ENCODE data around the gene ZNF490.
A peak's percentile ranks its signal among the peaks of the same experiment; 100 is the strongest.
"Not testable (repeated sequence)": the region's sequence is repeated elsewhere in the genome, so short reads cannot be mapped to it uniquely, and the experiment has no call there.

ZNF490 gene

GRCh38 chr19:12621253-12622024 lies 10.8 kb upstream of the ZNF490 start:
- DNase-seq: not testable (repeated sequence)

GRCh38 chr19:12617646-12618045 lies 7.0 kb upstream of the ZNF490 start:
- DNase-seq: no peak

GRCh38 chr19:12611361-12611699 lies 717 bp upstream of the ZNF490 start:
- DNase-seq: peak; percentile 68

GRCh38 chr19:12607631-12608030 lies 3.0 kb downstream of the ZNF490 start:
- no peak for DNase-seq

- no peak for DNase-seq
These were observed 3.8 kb downstream of the ZNF490 start for GRCh38 chr19:12606796-12607195.

DNA sequence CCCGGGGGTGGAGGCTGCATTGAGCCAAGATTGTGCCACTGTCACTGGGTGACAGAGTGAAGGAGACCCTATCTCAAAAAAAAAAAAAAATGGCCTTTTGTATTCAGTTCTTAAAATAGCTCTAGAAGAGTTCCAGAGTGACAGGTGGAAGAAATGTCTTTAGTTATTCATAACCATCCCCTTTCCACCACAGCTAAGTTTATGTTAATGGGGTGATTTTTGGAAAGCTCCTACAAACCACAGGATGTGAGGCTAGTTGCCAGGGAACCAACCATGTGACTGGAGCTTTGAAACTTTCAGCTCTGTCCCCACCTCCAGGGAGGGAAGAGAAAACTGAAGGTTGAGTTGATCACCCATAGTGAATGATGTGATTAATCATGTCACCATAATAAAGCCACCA lies 6.9 kb downstream of the ZNF490 start:
- DNase-seq: no peak

- DNase-seq: no peak
These were observed 13.0 kb downstream of the ZNF490 start for GRCh38 chr19:12597594-12597993.

DNA sequence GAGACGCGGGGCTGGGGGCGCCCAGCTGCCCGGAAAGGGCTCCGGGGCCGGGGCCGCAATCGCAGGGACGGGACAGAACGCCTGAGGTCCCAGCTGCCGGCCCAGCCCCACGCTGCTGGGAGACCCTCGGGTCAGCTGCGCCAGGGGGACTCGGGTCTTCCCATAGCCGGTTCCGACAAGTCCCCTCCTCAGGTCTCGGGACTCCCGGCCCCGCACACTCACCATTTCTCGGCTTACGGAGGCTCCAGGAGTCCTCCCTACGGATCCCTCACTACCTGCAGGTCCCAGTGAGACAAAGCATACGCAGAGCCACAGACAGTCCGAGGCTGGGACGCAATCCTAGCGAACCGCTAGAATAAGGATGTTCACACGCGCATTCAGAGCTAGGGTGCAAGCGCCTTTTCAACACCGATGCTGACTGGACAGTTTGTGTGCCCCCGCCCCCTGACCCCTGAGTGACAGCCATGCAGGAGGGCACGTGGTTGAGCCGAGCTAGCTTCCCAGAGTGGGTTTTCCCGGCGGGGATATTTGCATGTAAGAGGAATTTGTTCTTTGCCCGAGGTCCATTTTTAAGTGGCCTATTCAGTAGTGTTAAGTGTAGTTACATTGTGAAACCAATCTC lies 13.6 kb downstream of the ZNF490 start:
- no peak for DNase-seq

DNA sequence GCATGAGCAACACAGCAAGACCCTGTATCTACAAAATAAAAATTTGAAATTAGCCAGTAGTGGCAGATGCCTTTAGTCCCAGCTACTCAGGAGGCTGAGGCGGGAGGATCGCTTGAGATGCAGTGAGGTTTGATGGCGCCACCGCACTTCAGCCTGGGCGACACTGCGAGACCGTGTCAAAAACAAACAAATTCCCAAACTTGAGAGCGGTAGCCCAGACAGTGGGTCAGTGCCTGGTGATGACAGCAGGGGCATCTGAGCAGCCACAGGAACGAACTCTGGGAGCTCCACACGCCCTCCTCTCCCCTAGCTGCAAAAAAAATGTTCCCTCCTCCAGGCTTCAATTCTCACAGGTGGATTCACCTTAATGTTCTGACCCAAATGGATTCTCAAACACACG lies 14.1 kb downstream of the ZNF490 start:
- no peak for DNase-seq

GRCh38 chr19:12581100-12581499 lies 29.5 kb downstream of the ZNF490 start:
- DNase-seq: no peak

- no peak for DNase-seq
These were observed 30.4 kb downstream of the ZNF490 start for GRCh38 chr19:12580180-12580694.

GRCh38 chr19:12578641-12579040 lies 32.0 kb downstream of the ZNF490 start:
- no peak for DNase-seq

GRCh38 chr19:12574036-12574435 lies 36.6 kb downstream of the ZNF490 start:
- peak; percentile 70 for DNase-seq

GRCh38 chr19:12567951-12568350 lies 42.7 kb downstream of the ZNF490 start:
- no peak for DNase-seq

GRCh38 chr19:12566380-12566779 lies 44.2 kb downstream of the ZNF490 start:
- not testable (repeated sequence) for DNase-seq

DNA sequence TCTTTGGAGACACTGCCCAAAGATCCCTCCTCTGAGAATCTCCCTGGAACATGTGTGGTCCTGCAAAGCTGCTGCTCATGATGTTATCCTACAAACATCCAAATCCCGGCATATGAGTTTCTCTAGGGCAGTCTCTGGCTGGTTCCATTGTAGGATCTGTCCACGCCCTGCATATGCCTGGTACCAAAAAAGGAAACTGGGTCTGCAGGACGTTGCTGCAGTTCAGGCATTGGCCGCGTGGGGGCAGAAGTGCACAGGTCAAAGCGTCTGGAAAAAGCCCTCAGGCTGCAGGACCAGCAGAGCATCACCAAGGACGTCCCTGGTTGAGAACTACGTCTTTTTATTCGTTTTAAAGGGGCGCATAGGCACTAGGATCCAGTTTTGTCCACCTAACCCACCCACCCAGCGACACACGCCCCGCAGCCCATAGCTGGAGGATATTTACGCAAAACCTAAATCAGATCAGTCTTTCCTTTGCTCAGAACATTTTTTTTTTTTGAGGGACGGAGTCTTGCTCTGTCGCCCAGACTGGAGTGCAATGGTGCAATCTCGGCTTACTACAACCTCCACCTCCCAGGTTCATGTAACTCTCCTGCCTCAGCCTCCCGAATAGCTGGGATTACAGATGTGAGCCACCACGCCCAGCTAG lies 46.5 kb downstream of the ZNF490 start:
- peak; percentile 92 for DNase-seq

GRCh38 chr19:12555456-12555930 lies 55.1 kb downstream of the ZNF490 start:
- DNase-seq: no peak

GRCh38 chr19:12551060-12551832 lies 59.4 kb downstream of the ZNF490 start, which contains the start of gene ZNF564:
ZNF564 (minus strand) TSS chr19:12551482; CDS start chr19:12551332, 150 bp downstream.
- DNase-seq: peak; percentile 97

GRCh38 chr19:12546903-12547302 lies 63.7 kb downstream of the ZNF490 start:
- no peak for DNase-seq

- no peak for DNase-seq
These were observed 64.5 kb downstream of the ZNF490 start for GRCh38 chr19:12546068-12546467.

- no peak for DNase-seq
These were observed 65.3 kb downstream of the ZNF490 start for GRCh38 chr19:12545267-12545666.

GRCh38 chr19:12544401-12544876 lies 66.2 kb downstream of the ZNF490 start:
- no peak for DNase-seq

GRCh38 chr19:12543855-12544254 lies 66.8 kb downstream of the ZNF490 start:
- DNase-seq: no peak

Data from NCI-H510A treated with DMSO at 0.1 percent for 48 hours (cell line).